Hematopoietic multipotent progenitor cell (in vitro differentiated cells): ENCODE measurements around the gene OR4C15. TPM values are rescaled to one million over a fixed set of nuclear protein-coding genes. Genes with fewer than 3 reads are reported as not detected.

Experiments used
- DNase-seq, 3 donors: peaks; one replicate each; pipeline ENCODE4 v3.0.0-alpha.2; 2011 to 2015; ENCODE audit warnings: low read depth in 2 of 3, low spot score in 2 of 3
- total RNA-seq: library from RNA; depleted of rRNA; stranded (reverse); fragments of >200 nt; gene quantifications from one replicate; pipeline ENCODE4 v1.2.3, GENCODE V29; 2012

OR4C15 gene
- total RNA-seq = not detected

GRCh38 chr11:55554169-55554568 is at the start of gene OR4C15:
TSS of gene OR4C15 (plus strand) at chr11:55554469. CDS start at chr11:55554469, 0 bp downstream.
- no peak for DNase-seq

- DNase-seq = no peak
Measured at GRCh38 chr11:55571828-55572227, 17.6 kb downstream of the OR4C15 start, which contains the start of gene OR4C16. TSS of gene OR4C16 (plus strand) at chr11:55572128. CDS start at chr11:55572128, 0 bp downstream.

GRCh38 chr11:55572548-55572947 is 18.3 kb downstream of the OR4C15 start:
- DNase-seq = no peak

Other genes starting within 250 kb of the OR4C15 start
- not detected for gene OR4A16, start 211.3 kb upstream of the OR4C15 start, total RNA-seq
- gene OR4A15, start 186.5 kb upstream of the OR4C15 start, total RNA-seq = not detected
- gene OR4C16, start 17.7 kb downstream of the OR4C15 start, total RNA-seq = not detected
- not detected for gene OR4C11, start 53.2 kb downstream of the OR4C15 start, total RNA-seq
- gene OR4P4, start 80.6 kb downstream of the OR4C15 start, total RNA-seq = not detected
- gene OR4S2, start 93.9 kb downstream of the OR4C15 start, total RNA-seq = not detected
- not detected for gene OR4C6, start 107.7 kb downstream of the OR4C15 start, total RNA-seq
- not detected for gene OR5D13, start 219.0 kb downstream of the OR4C15 start, total RNA-seq
- not detected for gene OR5D14, start 241.1 kb downstream of the OR4C15 start, total RNA-seq